Tibial nerve (tissue), 3 donors: ENCODE data around the gene METTL5.

ENCODE experiments used
- CTCF ChIP-seq, 5 experiments: fragments of 200-600 bp in 3 of 5; fragments of 450-650 bp in 2 of 5; sonication (generic) in 3 of 5; IDR thresholded peaks; one replicate each; pipeline ENCODE4 v1.5.1; 2016 to 2019; ENCODE audit warnings: antibody characterized with exemption in 5 of 5, mild to moderate bottlenecking in 3 of 5, moderate library complexity in 2 of 5
- POLR2A ChIP-seq, 2 donors: fragments of 450-650 bp; IDR thresholded peaks; one replicate each; pipeline ENCODE4 v1.6.1; 2017; ENCODE audit warnings: antibody characterized with exemption in 2 of 2, mild to moderate bottlenecking in 2 of 2, moderate library complexity in 2 of 2

GRCh38 chr2:169838743-169839489 is 14.2 kb upstream of the METTL5 start:
- TF ChIP-seq CTCF (IDR thresholded peaks at IDR 0.05) (no peak), POLR2A (IDR thresholded peaks at IDR 0.05) (no peak)
